Epithelial cell of proximal tubule (primary cell): ENCODE data around the gene KPNA1. TPM values are rescaled to one million over a fixed set of nuclear protein-coding genes. Genes with fewer than 3 reads are reported as not detected.

ENCODE experiments used
- DNase-seq: peaks from one replicate; pipeline ENCODE4 v3.0.0-alpha.2; 2011; ENCODE audit warnings: low read depth
- H3K4me3 ChIP-seq: 2 replicates; pipeline ENCODE4 v1.5.1; 2011; ENCODE audit warnings: low read depth, mild to moderate bottlenecking, low read length
- total RNA-seq: library from RNA; depleted of rRNA; stranded (reverse); fragments of >200 nt; gene quantifications from 2 replicates; pipeline ENCODE4 v1.2.3, GENCODE V29; 2015
- TF ChIP-seq, protein P1 (sequence below): conservative IDR thresholded peaks from 2 replicates; pipeline ENCODE4 v1.5.1; 2012; ENCODE audit warnings: low read depth, mild to moderate bottlenecking, low read length

KPNA1 gene
- total RNA-seq, 1 donor from 2014 or later, result 14.8 TPM

DNA sequence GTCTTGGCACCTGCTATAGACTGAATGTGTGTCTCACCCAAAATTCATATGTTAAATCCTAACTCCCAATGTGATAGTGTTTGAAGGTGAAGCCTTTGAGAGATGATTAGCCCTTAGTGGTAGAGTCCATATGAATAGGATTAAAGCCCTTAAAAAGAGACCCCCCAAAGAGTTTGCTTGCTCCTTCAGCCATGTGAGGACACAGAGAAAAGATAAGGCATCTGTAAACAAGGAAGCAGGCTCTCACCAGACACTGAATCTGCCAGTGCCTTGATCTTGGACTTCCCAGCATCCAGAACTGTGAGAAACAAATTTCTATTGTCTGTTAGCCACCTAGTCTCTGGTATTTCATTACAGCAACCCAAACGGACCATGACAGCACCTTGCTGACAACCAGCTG is 16.6 kb downstream of the KPNA1 start:
- TF ChIP-seq, protein P1, sequence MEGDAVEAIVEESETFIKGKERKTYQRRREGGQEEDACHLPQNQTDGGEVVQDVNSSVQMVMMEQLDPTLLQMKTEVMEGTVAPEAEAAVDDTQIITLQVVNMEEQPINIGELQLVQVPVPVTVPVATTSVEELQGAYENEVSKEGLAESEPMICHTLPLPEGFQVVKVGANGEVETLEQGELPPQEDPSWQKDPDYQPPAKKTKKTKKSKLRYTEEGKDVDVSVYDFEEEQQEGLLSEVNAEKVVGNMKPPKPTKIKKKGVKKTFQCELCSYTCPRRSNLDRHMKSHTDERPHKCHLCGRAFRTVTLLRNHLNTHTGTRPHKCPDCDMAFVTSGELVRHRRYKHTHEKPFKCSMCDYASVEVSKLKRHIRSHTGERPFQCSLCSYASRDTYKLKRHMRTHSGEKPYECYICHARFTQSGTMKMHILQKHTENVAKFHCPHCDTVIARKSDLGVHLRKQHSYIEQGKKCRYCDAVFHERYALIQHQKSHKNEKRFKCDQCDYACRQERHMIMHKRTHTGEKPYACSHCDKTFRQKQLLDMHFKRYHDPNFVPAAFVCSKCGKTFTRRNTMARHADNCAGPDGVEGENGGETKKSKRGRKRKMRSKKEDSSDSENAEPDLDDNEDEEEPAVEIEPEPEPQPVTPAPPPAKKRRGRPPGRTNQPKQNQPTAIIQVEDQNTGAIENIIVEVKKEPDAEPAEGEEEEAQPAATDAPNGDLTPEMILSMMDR, result no peak
- DNase-seq, result no peak
- no peak overlapping the region for H3K4me3 ChIP-seq

DNA sequence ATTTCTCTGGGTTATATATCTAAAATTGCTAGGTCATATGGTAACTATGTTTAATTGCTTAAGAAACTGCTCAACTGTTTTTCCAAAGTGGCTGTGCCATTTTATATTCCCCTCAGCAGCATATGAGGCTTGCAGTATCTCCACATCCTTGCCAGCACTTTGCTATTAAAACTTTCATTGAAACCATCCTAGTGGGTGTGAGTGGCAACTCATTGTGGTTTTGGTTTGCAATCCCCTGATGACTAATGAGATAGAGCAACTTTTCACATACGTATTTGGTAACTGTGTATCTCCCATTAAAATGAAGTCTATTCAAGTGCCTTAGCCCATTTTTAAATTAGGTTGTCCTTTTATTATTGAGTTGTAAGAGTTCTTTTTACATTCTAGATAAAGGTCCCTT is 17.3 kb downstream of the KPNA1 start:
- TF ChIP-seq, protein P1, result no peak
- peak; percentile 53 for DNase-seq
- no peak overlapping the region for H3K4me3 ChIP-seq

- H3K4me3 ChIP-seq, result no peak overlapping the region
- DNase-seq, result no peak
- TF ChIP-seq, protein P1, result no peak
Measured at GRCh38 chr3:122496508-122496907, 18.2 kb downstream of the KPNA1 start.

GRCh38 chr3:122493296-122493695 is 21.4 kb downstream of the KPNA1 start:
- DNase-seq, result no peak
- TF ChIP-seq, protein P1, result no peak
- H3K4me3 ChIP-seq, result no peak overlapping the region

GRCh38 chr3:122488262-122488973 is 26.3 kb downstream of the KPNA1 start:
- no peak overlapping the region for H3K4me3 ChIP-seq
- TF ChIP-seq, protein P1, result no peak
- no peak for DNase-seq

DNA sequence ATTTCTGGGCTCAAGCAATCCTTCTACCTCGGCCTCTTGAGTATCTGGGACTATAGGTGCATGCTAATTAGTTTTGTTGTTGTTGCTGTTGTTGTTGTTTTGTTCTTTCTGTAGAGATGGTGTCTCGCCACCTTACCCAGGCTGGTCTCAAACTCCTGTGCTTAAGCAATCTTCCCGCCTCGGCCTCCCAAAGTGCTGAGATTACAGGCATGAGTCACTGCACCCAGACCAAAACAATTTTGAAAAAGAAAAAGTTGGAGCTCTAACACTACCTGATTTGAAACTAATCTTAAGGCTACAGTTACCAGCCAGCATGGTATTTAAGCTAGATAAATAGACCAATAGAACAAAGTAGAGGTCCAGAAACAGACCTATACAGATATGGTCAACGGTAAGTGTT is 29.8 kb downstream of the KPNA1 start:
- no peak for DNase-seq
- no peak overlapping the region for H3K4me3 ChIP-seq
- TF ChIP-seq, protein P1, result no peak

DNA sequence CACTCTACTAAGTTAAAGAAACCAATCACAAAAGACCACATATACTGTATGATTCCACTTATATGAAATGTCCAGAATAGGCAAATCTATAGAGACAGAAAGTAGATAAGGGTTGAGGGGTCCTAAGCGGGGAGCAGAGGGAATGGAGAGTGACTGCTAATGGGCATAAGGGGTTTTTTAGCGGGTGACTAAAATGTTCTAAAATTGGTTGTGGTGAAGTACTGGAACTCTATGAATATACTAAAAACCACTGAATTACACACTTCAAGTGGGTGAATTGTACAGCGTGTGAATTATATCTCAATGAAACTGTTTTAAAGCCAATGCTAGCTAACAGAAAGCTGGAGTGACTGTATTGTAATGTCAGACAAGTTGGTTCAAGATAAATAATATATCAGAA is 33.3 kb downstream of the KPNA1 start:
- TF ChIP-seq, protein P1, result no peak
- DNase-seq, result no peak
- no peak overlapping the region for H3K4me3 ChIP-seq
